Stimulated activated naive CD8-positive, alpha-beta T cell treated with anti-CD3 and anti-CD28 coated beads, Interleukin-15, Interleukin-2, amounts not matched to agents 100 U/mL and 50 U/mL, for 24 hours (primary cell): ENCODE results near the gene LAMC2.
"Not testable (repeated sequence)": the region's sequence is repeated elsewhere in the genome, so short reads cannot be mapped to it uniquely, and the experiment has no call there.

Source experiments
- ATAC-seq: fragments of 150-1000 bp; cut with Tn5 transposase; one replicate; pipeline ENCODE4 v1.10.0; 2021
- DNase-seq: peaks from one replicate; pipeline ENCODE4 v3.0.0; 2021

The LAMC2 gene

DNA sequence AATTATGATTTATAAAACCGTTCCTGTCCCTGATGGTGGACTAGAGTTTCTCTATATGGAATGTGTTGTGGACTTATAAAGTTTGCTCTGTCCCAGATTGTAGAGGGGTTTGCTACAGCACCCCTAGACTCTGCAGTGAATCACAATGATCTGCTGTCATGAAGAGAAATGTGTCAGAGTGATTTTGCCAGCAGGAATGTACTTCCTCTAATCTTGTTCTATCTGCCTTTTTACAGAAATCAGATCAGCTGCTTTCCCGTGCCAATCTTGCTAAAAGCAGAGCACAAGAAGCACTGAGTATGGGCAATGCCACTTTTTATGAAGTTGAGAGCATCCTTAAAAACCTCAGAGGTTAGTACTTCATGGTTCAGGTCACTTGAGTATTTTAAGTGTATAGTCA is 52.0 kb downstream of the LAMC2 start:
- DNase-seq (no peak), ATAC-seq (no peak)

DNA sequence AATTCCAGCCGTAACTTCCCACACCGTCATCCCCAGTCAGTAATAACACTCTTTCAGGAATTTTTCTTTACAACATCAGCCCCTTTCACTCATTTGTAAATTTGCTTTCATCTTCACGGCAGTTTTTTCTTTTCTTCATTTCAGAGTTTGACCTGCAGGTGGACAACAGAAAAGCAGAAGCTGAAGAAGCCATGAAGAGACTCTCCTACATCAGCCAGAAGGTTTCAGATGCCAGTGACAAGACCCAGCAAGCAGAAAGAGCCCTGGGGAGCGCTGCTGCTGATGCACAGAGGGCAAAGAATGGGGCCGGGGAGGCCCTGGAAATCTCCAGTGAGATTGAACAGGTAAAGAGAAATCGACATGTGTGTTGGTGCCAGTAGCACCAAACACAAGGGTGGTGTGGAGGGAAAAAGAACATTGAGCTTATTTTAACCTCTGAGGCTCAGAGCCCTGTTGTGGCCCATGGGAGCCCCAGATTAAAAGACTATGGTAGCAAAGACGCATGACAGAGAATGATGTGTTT is 53.2 kb downstream of the LAMC2 start:
- ATAC-seq (no peak), DNase-seq (no peak)

DNA sequence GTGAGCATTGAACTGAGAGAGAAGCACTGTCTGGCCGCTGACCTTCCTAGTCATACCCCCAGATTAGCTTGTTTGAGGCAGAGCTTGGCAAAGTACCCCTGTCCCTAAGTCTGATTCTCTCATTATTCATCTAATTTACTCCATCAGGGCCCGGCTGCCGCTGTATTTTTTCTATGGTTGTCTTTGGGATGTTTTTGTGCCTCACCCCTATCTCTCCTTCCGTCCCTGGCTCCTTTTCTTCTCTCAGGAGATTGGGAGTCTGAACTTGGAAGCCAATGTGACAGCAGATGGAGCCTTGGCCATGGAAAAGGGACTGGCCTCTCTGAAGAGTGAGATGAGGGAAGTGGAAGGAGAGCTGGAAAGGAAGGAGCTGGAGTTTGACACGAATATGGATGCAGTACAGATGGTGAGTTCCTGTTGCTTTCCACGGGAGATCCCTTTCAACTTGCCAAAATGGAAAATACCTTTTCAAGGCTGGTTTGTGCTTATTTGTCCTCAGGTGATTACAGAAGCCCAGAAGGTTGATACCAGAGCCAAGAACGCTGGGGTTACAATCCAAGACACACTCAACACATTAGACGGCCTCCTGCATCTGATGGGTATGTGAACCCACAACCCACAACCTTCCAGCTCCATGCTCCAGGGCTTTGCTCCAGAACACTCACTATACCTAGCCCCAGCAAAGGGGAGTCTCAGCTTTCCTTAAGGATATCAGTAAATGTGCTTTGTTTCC is 53.9 kb downstream of the LAMC2 start:
- ATAC-seq: no peak
- DNase-seq: no peak

DNA sequence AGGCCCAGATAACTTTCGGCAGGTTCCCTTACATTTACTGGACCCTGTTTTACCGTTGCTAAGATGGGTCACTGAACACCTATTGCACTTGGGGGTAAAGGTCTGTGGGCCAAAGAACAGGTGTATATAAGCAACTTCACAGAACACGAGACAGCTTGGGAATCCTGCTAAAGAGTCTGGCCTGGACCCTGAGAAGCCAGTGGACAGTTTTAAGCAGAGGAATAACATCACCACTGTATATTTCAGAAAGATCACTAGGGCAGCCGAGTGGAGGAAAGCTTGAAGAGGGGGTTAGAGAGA is 54.4 kb downstream of the LAMC2 start:
- no peak for ATAC-seq
- DNase-seq: no peak

DNA sequence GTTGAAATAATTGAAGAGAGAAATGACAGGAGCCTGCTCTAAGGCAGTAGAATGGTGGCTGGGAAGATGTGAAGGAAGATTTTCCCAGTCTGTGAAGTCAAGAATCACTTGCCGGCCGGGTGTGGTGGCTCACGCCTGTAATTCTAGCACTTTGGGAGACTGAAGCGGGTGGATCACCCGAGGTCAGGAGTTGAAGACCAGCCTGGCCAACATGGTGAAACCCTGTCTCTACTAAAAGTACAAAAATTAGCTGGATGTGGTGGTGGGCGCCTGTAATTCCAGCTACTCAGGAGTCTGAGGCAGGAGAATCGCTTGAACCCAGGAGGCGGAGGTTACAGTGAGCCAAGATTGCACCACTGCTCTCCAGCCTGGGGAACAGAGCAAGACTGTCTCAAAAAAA is 54.8 kb downstream of the LAMC2 start:
- not testable (repeated sequence) for ATAC-seq, DNase-seq

DNA sequence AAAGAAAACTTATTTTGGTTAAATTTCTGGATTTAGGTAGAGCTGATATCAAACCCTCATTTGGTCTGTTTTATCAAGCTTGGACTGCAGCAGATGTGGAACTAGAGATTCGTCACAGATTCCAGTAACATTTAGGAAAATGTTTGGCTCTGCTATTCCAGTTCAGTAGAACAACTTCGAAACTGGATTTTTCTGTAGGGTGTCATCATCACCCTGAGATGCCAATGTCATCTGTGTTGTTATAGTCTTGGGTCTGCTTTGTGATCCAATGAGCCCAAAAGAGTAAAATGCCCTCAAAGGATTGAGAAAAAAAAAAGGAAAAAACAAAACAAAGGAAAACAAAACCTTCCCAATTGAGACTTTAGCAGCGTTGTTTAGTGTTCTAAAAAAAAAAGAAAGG is 55.4 kb downstream of the LAMC2 start:
- no peak for ATAC-seq
- no peak for DNase-seq

DNA sequence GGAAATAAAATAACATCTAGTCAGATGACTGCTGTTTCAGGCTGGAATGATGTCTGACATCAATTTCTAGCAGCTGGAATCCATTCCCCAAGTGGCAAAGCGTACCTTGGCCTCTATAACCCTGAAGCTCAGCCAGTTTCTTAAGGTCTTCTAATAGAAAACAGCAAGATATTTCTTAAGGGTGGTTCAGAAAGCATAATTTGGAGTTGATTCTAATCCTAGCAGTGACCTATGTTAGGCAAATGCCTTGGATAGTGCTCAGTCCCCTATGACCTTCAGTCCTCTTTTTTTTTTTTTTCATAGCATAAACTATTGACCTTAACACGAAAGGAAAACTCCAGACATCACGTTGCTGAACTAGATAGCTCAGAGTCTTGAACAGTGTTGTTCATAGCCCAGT is 56.5 kb downstream of the LAMC2 start:
- no peak for ATAC-seq
- DNase-seq: no peak

DNA sequence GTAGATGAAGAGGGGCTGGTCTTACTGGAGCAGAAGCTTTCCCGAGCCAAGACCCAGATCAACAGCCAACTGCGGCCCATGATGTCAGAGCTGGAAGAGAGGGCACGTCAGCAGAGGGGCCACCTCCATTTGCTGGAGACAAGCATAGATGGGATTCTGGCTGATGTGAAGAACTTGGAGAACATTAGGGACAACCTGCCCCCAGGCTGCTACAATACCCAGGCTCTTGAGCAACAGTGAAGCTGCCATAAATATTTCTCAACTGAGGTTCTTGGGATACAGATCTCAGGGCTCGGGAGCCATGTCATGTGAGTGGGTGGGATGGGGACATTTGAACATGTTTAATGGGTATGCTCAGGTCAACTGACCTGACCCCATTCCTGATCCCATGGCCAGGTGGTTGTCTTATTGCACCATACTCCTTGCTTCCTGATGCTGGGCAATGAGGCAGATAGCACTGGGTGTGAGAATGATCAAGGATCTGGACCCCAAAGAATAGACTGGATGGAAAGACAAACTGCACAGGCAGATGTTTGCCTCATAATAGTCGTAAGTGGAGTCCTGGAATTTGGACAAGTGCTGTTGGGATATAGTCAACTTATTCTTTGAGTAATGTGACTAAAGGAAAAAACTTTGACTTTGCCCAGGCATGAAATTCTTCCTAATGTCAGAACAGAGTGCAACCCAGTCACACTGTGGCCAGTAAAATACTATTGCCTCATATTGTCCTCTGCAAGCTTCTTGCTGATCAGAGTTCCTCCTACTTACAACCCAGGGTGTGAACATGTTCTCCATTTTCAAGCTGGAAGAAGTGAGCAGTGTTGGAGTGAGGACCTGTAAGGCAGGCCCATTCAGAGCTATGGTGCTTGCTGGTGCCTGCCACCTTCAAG is 57.3 kb downstream of the LAMC2 start:
- ATAC-seq: no peak
- no peak for DNase-seq

DNA sequence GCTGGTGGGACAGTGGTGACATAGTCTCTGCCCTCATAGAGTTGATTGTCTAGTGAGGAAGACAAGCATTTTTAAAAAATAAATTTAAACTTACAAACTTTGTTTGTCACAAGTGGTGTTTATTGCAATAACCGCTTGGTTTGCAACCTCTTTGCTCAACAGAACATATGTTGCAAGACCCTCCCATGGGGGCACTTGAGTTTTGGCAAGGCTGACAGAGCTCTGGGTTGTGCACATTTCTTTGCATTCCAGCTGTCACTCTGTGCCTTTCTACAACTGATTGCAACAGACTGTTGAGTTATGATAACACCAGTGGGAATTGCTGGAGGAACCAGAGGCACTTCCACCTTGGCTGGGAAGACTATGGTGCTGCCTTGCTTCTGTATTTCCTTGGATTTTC is 58.4 kb downstream of the LAMC2 start:
- DNase-seq (no peak), ATAC-seq (no peak)

DNA sequence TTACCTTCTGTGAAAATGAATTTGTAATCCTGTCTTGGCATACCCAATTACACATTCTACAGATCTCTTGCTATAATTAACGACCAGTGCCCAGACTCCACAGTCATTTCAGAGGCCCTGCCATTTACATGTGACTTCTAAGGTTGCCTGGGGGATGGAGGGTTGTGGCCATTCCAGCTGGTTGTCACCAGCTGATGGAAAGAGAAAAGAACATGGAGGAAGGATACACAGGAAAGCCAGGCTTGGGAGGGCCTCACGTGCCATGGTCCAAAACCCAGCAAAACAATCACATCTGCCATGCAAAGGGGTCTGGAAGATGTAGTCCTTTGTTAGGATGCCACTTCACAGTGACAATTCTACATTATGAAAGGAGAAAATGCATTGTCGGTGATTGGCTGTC is 59.3 kb downstream of the LAMC2 start:
- ATAC-seq: no peak
- no peak for DNase-seq

DNA sequence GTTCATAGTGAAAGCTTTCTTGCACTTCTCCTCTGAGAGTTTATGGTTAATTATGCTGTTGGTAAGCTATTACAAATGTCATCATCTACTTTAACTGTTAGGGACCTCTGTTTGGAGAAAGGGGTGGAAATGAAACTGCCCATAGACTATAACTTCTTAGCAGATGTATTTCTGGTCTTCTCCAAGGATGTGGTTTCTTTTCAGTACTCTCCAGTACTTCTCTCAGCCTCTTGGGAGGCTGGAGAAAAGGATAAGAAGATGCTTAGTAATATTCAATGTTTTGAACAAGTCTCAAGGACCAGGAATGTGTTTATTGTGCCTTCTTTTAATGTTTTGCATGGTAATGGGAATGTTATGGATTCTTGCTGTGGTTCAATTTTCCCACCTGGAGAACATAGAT is 60.4 kb downstream of the LAMC2 start:
- no peak for DNase-seq
- ATAC-seq: no peak

DNA sequence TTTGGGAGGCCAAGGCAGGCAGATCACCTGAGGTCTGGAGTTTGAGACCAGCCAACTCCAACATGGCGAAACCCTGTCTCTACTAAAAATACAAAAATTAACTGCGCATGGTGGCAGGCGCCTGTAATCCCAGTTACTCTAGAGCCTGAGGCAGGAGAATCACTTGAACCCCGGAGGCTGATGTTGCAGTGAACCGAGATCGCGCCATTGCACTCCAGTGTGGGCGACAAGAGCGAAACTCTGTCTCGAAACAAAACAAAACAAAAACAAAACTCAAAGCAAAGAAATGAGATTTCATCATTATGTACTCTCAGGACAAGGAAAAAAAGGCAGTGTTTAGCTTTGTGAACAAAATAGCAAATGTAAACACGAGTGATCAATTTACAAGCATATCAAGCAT is 61.0 kb downstream of the LAMC2 start:
- no peak for DNase-seq
- ATAC-seq: no peak

DNA sequence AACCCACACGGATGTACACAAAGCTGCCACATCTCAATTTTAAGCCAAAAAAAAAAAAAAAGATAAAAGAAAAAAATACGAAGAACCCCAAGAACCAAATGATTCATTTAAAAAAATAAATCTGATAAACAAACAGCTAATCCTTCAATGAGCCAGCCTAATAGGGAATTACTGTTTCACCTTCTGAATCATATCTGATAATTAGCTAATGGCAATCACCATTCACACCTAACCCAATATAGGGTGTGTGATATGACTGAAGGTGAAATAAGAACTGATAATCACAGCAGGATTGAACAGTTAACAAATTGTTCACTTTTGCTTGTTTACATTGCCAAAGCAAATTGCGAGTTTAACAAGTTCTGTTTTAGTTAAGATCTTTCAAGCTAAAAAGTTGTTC is 61.4 kb downstream of the LAMC2 start:
- DNase-seq: no peak
- ATAC-seq: no peak

DNA sequence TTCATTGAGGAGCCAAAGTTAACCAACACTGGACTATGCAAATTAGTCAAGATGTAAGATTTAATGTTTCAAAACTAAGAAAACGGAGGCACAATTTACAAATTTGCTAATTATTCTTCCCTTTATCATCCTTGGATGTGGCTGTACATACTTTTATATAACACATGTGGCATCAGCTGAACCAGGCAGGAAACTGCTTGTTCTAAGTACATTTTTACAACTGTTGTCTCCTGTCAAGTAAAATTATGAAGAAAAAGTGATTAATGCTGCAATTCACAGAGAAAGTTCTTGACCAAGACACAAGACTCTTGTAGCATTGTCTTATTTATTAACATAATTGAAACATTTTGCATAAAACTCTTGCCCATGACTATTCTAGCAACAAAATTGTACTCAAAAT is 61.9 kb downstream of the LAMC2 start:
- ATAC-seq: no peak
- DNase-seq: no peak

DNA sequence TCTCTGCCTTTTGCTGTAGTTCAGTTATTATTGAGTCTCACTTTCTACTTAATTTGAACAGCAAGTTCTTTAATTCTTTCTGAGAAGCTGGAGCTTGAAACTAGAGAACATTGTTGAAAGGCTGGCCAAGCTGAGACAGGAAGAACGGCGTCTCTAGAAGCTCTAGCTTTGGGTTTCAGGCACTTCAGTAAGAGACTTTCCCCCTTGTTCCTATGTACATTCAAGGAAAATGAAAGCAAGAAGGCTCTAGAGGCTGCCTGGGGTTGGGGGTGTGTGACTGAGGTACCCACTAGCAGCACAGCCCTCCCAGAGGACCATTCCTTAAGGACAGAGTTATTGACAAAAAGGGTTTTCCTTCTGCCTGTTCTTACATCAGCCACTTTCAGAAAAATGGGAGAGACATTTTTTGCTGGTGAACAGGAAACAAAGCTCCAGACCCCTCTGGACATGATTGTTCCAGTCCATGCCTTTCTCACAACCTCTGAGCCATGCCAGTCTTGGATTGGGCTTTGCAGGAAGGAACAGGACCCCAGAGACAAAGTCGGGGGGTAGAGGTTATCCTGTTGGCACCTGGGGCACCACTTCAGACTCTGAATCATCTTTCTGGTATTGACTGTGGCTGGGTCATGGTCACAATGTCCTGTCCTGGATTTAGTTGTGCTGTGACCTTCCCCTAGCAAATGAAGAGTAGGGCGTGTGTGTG is 63.1 kb downstream of the LAMC2 start:
- ATAC-seq: no peak
- DNase-seq: no peak

DNA sequence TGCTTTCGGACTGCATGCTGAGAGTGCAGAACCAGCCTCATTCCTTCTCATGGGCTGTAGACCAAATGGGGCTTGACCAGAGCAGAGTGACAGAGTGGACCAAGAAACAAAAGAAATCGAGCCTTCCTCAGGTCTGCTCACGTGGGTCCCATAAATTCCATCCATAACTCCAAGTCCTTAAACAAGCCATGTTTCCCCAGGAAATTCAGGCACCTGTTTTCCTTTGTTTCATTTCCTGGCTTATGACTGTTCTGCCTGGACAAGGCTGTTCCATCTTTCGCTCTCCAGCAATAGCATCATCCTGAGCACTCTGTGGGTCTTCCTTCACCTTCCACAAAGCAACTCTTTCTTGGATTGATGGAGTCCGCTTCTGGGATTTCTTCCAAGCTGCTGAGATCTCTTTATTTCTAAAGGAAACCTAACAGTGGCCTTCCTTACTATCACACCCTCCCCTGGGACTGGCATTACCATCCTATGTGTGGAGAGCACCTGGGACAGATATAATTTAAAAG is 63.9 kb downstream of the LAMC2 start:
- DNase-seq: no peak

DNA sequence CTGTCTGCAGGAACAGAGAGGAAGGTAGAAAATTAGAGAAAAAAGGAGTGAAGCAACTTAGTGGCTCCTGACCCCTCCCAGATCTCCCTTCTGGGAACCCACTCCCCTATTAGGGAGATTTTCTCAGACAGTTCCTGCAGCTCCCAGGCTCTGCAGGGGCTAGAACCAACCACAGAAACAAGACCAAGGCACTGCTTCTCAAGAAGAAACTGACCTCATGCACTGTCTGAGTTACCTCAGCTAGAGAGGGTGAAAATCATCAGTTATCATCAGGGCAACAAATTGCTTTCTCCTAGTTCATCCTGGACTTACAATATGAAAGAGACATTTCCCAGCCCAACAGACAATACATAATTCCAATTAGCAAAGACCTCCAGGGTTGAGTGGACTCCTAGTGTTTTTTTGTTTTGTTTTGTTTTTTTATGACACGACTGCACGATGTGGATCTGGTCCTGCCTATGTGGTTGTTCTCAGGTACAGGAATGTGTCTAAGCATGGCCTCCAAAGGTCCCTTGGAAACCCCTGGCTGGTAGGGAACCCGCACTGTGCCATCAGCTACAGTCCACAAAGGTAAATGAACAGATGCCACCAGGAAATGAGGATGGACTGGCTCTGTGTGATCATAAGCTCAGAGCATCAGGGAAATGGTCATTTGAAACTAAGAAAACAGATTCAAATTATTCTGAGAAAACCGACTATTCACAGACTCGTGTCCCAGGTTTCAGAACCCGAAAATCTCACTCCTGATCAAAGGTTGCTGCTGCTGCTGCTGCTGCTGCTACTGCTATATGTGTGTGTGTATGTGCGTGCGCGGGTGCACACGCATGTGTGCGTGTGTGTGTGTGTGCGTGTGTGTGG is 65.3 kb downstream of the LAMC2 start:
- ATAC-seq: no peak
- no peak for DNase-seq

More for the DNA sequence above, 63.9 kb downstream of the LAMC2 start:
- no peak for ATAC-seq

DNA sequence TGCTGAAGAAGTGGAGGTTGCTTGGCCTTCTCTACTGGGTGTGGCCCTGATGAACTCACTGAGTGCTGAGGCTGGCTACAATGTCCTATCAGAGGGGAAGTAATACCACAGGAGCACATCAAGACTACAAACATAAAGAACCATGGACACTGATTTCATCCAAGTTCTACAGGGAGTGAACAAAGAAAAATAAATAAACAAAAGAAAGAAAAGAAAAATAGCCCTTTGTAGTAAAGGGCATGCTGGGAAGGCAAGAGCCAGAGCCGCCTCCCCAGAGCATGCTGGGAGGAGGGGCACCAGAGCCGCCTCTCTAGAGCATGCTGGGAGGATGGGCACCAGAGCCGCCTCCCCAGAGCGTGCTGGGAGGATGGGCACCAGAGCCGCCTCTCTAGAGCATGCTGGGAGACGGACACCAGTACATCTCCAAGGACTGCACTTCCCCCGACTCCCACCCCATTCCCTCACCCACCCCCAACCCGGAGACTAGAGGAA is 65.9 kb downstream of the LAMC2 start:
- DNase-seq: no peak
- ATAC-seq: no peak

DNA sequence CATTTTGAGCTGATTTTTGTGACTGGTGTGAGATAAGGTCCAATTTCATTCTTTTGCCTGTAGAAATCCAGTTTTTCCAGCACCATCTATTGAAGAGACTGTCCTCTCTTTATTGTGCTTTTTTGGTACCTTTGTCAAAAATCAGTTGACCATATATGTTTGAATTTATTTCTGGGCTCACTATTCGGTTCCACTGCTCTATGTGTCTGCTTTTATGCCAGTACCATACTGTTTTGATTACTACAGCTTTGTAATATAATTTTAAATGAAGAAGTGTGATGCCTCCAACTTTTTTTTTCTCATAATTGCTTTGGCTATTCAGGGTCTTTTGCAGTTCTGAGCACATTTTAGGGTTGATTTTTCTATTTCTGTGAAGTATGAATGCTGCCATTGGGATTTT is 69.0 kb downstream of the LAMC2 start:
- ATAC-seq: no peak

DNA sequence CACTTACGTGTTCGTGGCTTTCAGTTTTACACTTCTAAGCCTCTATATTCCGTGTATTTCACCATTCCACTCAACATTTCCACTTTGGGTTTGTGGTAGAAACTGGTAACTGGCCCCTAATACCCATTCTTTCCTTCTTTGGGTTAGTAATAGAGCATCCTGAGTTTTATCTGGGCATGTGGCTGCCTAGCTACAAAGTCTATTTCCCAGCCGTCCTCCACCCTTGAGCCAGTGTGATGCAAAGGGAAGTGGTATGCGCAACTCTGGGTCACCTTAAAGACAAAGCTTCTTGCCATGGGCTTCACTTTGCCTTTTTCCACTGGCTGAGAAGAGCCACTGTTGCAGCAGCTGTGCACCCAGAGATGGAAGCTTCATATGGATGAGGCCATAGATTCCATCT is 73.9 kb downstream of the LAMC2 start:
- ATAC-seq (no peak), DNase-seq (no peak)

More for the DNA sequence above, 69.0 kb downstream of the LAMC2 start:
- no peak for DNase-seq

DNA sequence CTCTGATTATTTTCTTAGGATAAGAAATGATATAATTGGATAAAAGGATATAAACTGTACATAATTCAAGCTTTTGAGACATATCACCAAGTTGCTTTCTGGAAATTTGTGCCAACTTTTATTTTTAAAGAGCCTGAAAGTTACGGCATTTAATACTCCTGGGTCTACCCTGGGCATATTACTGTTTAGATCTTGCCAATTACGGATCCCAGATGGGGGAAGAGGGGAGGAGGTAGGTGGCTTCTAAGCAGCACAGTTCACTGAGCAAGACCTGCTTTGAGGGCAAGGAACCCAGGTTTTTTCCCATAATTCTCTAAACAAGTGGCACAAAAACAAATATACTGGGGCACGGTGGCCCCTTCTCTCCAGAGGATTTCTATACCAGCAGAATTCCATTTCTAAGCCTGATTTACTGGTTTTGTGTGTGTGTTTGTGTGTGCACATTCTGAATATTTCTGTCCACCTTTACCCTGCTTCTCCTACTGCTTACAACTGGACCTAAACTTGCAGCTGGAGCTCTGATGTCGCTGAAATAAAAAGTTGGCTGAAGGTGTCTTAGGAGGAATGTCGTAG is 76.7 kb downstream of the LAMC2 start:
- ATAC-seq (no peak), DNase-seq (no peak)
